Right renal cortex interstitium (tissue), 3 donors: Measurements from ENCODE around the gene UNC93A. TPM values are rescaled to one million over a fixed set of nuclear protein-coding genes. Genes with fewer than 3 reads are reported as not detected.
"Not testable (repeated sequence)": the region's sequence is repeated elsewhere in the genome, so short reads cannot be mapped to it uniquely, and the experiment has no call there.

Source experiments
- DNase-seq, 3 donors: peaks; one replicate each; pipeline ENCODE4 v3.0.0-alpha.2; 2013; ENCODE audit warnings: low read depth in 3 of 3, low spot score in 2 of 3
- polyA plus RNA-seq, 3 donors: library from polyadenylated mRNA; unstranded; fragments of 120-200 nt; gene quantifications; one replicate each; pipeline ENCODE4 v1.2.1, GENCODE V29; 2013; ENCODE audit not compliant: insufficient read length in 3 of 3

UNC93A gene
- polyA plus RNA-seq, 3 donors, result 4.1 to 8.1 (median 6.5) TPM

- no peak for DNase-seq
These were observed 20.4 kb upstream of the UNC93A start for GRCh38 chr6:167270499-167271311.

- no peak for DNase-seq
These were observed 19.0 kb upstream of the UNC93A start for GRCh38 chr6:167272151-167272550.

- DNase-seq, result no peak
These were observed 18.3 kb upstream of the UNC93A start for GRCh38 chr6:167272696-167273379.

GRCh38 chr6:167274270-167274669 lies 16.8 kb upstream of the UNC93A start:
- DNase-seq, result no peak

GRCh38 chr6:167275001-167275400 lies 16.1 kb upstream of the UNC93A start:
- no peak for DNase-seq

- DNase-seq, result no peak
These were observed 15.7 kb upstream of the UNC93A start for GRCh38 chr6:167275436-167275835.

- no peak for DNase-seq
These were observed 14.2 kb upstream of the UNC93A start for GRCh38 chr6:167276772-167277533.

- not testable (repeated sequence) for DNase-seq
These were observed 12.8 kb upstream of the UNC93A start for GRCh38 chr6:167278173-167278940.

GRCh38 chr6:167279766-167280446 lies 11.2 kb upstream of the UNC93A start:
- no peak for DNase-seq

GRCh38 chr6:167280466-167280865 lies 10.6 kb upstream of the UNC93A start:
- not testable (repeated sequence) for DNase-seq

- DNase-seq, result no peak
These were observed 8.9 kb upstream of the UNC93A start for GRCh38 chr6:167282165-167282564.

GRCh38 chr6:167284565-167284964 lies 6.5 kb upstream of the UNC93A start:
- DNase-seq, result not testable (repeated sequence)

GRCh38 chr6:167285077-167285770 lies 5.9 kb upstream of the UNC93A start:
- DNase-seq, result no peak

- DNase-seq, result no peak
These were observed 3.5 kb upstream of the UNC93A start for GRCh38 chr6:167287513-167288048.

- DNase-seq, result peak in 1 of 3 donors; percentile 40
These were observed 2.4 kb upstream of the UNC93A start for GRCh38 chr6:167288591-167289225.

GRCh38 chr6:167289291-167289690 lies 1.8 kb upstream of the UNC93A start:
- not testable (repeated sequence) for DNase-seq

- DNase-seq, result no peak
These were observed 647 bp downstream of the UNC93A start for GRCh38 chr6:167291623-167292300.
